ENCODE measurements around the gene NID1. TPM values are rescaled to one million over a fixed set of nuclear protein-coding genes. Genes with fewer than 3 reads are reported as not detected.

NID1 gene
- total and polyA plus RNA-seq, 9 of the 15 experiments (the other 6 are each of a cell fraction or from before 2014, with no cell fraction given) = 0.22 TPM; not detected in 8

GRCh38 chr1:236021424-236022135 is 43.3 kb downstream of the NID1 start:
- Histone ChIP-seq H3K79me2 (ENCODE audit: control insufficient read depth, insufficient read depth, low read length) (no peaks in the 10 kb centered on the region), H2AFZ (ENCODE audit: low read depth, low read length) (no peak overlapping the region), H4K20me1 (replicated peaks; ENCODE audit: control insufficient read depth, insufficient read depth, low read length) (peaks cover 5% of the 10 kb centered on the region; the same call in 1 of the 2 replicates), H3K27me3 (ENCODE audit: control insufficient read depth in 2 of 2, insufficient read depth in 2 of 2, low read length in 2 of 2) (peaks cover 36 to 59% of the 10 kb centered on the region in 2 experiments), H3K9me1 (ENCODE audit: control insufficient read depth, insufficient read depth, low read length) (no peaks in the 10 kb centered on the region), H3K9ac (ENCODE audit: insufficient read depth in 1 of 2, low read depth in 2 of 2, low read length in 2 of 2) (no peak overlapping the region), H3K9me3 (replicated peaks; ENCODE audit: control insufficient read depth, insufficient read depth, low read depth, low read length) (no peaks in the 10 kb centered on the region), H3K36me3 (ENCODE audit: control insufficient read depth, insufficient read depth, low read length) (no peaks in the 10 kb centered on the region), H3K4me3 (no peak overlapping the region), H3K4me1 (replicated peaks in 1 of 2; ENCODE audit: control insufficient read depth in 2 of 2, insufficient read depth in 2 of 2, low read length in 2 of 2) (no peaks in the 10 kb centered on the region), H3K4me2 (ENCODE audit: insufficient read depth, low read length) (no peak overlapping the region), H3K27ac (ENCODE audit: extremely low read depth, low read depth, low read length) (no peak overlapping the region)
- ChIA-PET POLR2A (no interaction called here), CTCF (ENCODE audit: low intra/inter-chr PET ratio) (no interaction called here)
- no peak for FAIRE-seq
- BruUV-seq (replicated peaks) = no TSS peak
- in situ Hi-C loops (cut with MboI) = no loop called here
- no peak for ATAC-seq
- no peak for DNase-seq (ENCODE audit: extremely low read depth in 1 of 4, low spot score in 3 of 4)
- intact Hi-C loops (cut with micrococcal nuclease) = no loop called here
- 1% methylated on average over 9 of the region's 9 CpGs for WGBS (ENCODE audit: insufficient coverage, low coverage, missing lambda C conversion rate)
- TF ChIP-seq PURB (CRISPR knock-in tag; IDR thresholded peaks at IDR 0.05; ENCODE audit: low read depth) (no peak), SNAPC5 (CRISPR knock-in tag; IDR thresholded peaks at IDR 0.05) (no peak), CGGBP1 (CRISPR knock-in tag; IDR thresholded peaks at IDR 0.05) (no peak), GABPB1 (CRISPR knock-in tag; IDR thresholded peaks at IDR 0.05) (no peak), POLR2A (conservative IDR thresholded peaks at IDR 0.05) (no peak), ZBTB1 (CRISPR knock-in tag; IDR thresholded peaks at IDR 0.05; ENCODE audit: borderline replicate concordance, low read depth) (no peak), ZNF282 (CRISPR knock-in tag; IDR thresholded peaks at IDR 0.05) (no peak), RBFOX2 (IDR thresholded peaks at IDR 0.05; ENCODE audit: low read depth, low read length) (no peak), CXXC5 (CRISPR knock-in tag; IDR thresholded peaks at IDR 0.05) (no peak), MED1 (CRISPR knock-in tag; IDR thresholded peaks at IDR 0.05; ENCODE audit: borderline replicate concordance) (no peak), PBX2 (CRISPR knock-in tag; IDR thresholded peaks at IDR 0.05; ENCODE audit: low read depth) (no peak), PBX2 (tag; conservative IDR thresholded peaks at IDR 0.05; ENCODE audit: low read depth) (no peak), ARHGAP35 (IDR thresholded peaks at IDR 0.05; ENCODE audit: partially characterized antibody) (no peak)

Data from K562 (cell line).